HG03571 (cell line): Measurements from ENCODE around the gene CLDN9.

Experiments used
- ATAC-seq: cut with Tn5 transposase; IDR thresholded peaks from one replicate; pipeline ENCODE4 v1.9.1; 2021; ENCODE audit not compliant: unreplicated experiment

The CLDN9 gene

GRCh38 chr16:2973605-2974318, 39.0 kb upstream of the CLDN9 start:
- no peak for ATAC-seq

DNA sequence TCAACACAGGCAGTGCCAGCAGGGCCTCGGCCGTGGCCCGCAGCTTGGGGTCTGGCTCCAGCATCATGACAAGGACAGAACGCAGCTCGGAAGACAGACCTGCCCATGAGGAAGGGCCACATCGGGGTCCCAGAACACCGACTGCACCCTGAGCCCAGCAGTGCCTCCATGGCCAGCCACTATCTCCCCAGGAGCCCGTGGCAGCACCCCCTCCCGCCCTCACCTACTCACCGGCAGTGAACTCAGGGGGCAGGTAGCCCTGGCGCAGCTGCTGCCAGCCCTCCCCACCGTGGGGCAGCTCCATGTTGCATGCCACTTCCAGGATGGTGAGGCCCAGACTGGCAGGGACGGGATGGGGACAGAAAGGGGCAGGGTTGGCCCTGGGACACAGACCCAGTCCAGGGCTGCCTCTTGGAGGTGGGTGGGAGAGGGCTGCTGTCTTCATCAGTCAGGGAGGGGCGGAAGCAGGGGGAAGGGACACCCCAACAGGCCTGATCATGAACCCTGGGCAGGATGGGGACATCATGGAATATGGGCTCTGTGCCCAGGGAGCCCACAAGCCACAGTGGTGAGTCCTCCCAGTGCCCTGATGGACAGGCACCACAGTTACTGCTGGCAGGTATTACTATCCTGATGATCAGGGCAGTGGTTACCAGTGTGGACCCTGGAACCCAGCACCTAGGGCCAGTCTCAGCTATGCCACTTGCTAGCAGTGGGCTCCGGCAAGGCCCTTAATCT, 38.2 kb upstream of the CLDN9 start:
- ATAC-seq = no peak

- ATAC-seq = no peak
These were observed 37.4 kb upstream of the CLDN9 start for GRCh38 chr16:2975161-2975795.

DNA sequence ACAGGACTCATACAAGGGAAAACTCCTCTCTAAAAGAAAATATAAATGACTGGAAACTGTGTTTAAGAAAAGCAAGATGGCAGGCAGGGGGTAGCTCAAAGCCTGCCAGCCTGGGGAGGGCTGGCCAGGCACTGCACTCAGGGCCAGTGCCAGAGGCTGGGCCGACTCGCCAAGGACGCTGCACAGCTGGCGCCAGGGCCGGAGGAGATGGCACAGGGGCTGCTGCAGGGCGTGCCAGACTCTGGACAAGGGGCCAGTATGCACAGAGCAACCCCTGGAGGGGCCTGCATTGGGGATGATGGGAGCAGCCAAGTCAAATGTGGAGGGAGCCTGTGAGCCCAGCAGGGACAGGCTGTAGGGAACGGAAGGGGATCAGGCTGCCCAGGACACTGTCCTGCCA, 36.5 kb upstream of the CLDN9 start:
- ATAC-seq = no peak

- no peak for ATAC-seq
These were observed 36.0 kb upstream of the CLDN9 start for GRCh38 chr16:2976673-2977072.

DNA sequence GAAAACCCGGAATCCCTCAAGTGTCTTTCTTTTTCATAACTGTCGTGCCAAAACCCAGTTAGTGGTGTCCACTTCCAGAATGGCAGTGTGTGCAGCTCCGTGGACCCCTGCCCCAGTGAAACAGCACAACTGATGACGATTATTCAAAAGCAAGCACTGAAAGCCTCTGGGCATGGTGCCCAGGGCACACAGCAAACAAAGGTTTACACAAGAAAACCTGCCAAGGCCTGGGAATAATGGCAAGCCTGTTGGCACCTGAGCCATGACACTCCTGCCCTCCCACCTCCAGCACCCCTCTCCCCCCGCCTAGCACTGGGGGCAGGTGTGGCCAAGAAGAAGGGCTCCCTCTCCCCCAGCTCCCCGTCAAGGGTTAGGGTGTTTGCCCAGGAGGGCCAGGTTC, 35.3 kb upstream of the CLDN9 start:
- ATAC-seq = no peak

- ATAC-seq = no peak
These were observed 33.0 kb upstream of the CLDN9 start for GRCh38 chr16:2979669-2980226.

DNA sequence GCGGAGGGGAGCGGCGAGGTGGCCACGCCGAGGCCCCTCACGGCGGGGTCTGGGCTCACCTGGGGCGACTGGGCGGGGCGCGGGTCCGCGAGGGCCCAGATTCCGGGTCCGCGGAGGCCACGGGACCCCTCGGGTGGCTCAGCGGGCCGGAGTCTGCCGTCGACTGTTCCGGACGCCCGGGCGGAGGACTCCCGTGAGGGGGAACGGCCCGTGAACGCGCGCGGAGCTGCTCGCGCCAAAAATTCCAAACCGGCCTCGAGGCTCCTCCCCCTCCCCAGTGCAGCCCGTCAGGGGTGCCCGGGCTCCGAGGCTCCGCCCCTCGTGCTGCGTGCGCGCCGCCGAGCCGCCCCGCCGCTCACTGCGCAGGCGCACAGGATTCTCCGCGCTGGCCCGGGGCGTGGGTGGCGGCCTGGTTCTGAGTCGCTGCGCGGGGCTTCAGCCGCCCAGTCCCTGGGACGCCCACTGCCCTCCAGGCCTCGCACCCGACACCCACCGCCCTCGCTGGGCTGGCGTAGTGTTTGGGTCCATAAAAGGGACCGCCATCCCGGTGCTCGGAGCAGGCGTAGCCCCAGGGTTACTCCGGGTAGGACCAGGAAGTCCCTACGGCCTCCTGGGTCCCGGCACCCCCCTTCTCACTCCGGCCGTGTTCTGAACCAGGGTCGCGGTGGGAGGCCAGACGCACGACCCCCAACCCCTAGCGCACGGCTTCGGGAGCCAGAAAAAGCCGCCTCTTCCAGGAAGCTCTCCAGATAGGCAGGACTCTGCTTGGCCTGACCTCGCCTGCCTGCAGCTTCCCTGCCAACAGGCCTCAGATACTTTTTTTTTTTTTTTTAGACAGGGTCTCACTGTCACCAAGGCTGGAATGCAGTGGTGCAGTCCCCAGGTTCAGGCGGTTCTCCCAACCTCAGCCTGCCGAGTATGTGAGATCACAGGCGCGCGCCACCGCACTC, 32.2 kb upstream of the CLDN9 start, which contains the start of gene PKMYT1:
Gene PKMYT1 (minus strand): TSS at position 220 of the 950 bp plus-strand sequence. CDS start 789 bp downstream, outside the sequence.
- ATAC-seq = peak; percentile 68

DNA sequence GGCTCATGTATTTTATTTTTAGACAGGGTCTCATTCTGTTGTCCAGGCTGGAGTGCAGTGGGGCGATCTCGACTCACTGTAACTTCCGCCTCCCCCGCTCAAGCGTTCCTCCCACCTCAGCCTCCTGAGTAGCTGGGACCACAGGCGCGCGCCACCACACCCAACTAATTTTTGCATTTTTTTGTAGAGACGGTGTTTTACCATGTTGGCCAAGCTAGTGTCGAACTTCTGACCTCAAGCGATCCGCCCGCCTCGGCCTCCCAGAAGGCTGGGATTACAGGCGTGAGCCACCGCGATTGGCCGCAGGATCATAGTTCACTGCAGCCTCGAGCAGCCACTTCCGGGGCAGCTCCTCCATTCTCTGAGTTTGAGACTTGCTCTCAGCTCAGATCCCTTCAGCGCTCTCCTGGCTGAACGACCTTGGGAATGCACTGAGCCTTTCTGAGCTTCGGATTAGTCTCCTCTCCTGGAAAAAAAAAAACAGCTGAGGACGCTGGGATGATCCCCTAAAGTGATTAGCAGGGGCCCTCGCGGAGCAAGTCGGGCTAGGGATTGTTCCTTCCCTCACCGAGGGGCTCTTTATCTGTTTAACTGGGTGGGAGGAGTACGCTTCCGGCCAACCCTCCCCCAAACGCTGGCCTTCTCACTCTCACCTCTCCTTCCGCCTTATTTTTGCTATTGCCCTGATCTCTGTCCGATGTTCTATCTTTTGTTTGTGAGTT, 31.4 kb upstream of the CLDN9 start:
- ATAC-seq = no peak

GRCh38 chr16:2981899-2982250, 30.8 kb upstream of the CLDN9 start:
- no peak for ATAC-seq

DNA sequence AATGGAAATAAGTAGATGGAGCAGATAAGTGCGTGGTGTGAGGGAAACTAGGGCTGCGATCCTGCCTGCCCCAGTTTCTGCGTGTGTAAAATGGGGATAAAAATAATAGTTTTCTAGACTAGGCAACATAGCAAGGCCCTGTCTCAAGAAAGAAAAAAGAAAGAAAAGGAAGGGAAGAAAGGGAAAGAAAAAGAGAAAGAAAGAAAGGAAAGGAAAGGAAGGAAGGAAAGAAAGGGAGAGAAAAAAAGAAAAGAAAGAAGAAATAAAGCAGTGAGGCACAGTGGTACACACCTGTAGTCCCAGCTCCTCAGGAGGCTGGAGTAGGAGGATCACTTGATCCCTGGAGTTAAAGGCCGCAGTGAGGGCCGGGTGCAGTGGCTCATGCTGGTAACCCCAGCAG, 30.3 kb upstream of the CLDN9 start:
- ATAC-seq = no peak

- no peak for ATAC-seq
These were observed 29.0 kb upstream of the CLDN9 start for GRCh38 chr16:2983706-2984136.

- ATAC-seq = no peak
These were observed 27.3 kb upstream of the CLDN9 start for GRCh38 chr16:2985462-2985861.

GRCh38 chr16:2985893-2986355, 26.8 kb upstream of the CLDN9 start:
- no peak for ATAC-seq

GRCh38 chr16:2986623-2987188, 26.0 kb upstream of the CLDN9 start:
- ATAC-seq = no peak

GRCh38 chr16:2987286-2987685, 25.4 kb upstream of the CLDN9 start:
- ATAC-seq = no peak

GRCh38 chr16:2987833-2988232, 24.9 kb upstream of the CLDN9 start:
- ATAC-seq = no peak

- ATAC-seq = no peak
These were observed 24.1 kb upstream of the CLDN9 start for GRCh38 chr16:2988590-2989099.

- ATAC-seq = no peak
These were observed 21.8 kb upstream of the CLDN9 start for GRCh38 chr16:2990891-2991290.
